Heart left ventricle (tissue), 16 donors: ENCODE data around the gene ABCC11. TPM values are rescaled to one million over a fixed set of nuclear protein-coding genes. Genes with fewer than 3 reads are reported as not detected.

Source experiments
- ATAC-seq, 4 donors: fragments of 200-7000 bp; cut with Tn5 transposase; one replicate each; pipeline ENCODE4 v1.9.1; 2020 to 2022; ENCODE audit warnings: moderate library complexity in 4 of 4, mild to moderate bottlenecking in 3 of 4, moderate number of reproducible peaks in 1 of 4
- DNase-seq, 5 donors: peaks; one replicate each; pipeline ENCODE4 v3.0.0-alpha.2; 2020
- H3K27ac ChIP-seq, 12 donors: fragments of 200-600 bp; sonication (generic) in 4 of 12; one replicate each; pipeline versions ENCODE4 v1.5.0 to v1.8.0; 2016 to 2022; ENCODE audit warnings: mild to moderate bottlenecking in 2 of 12
- H3K27me3 ChIP-seq, 9 donors: fragments of 200-600 bp; sonication (generic) in 2 of 9; one replicate each; pipeline versions ENCODE4 v1.5.1 to v1.8.0; 2016 to 2022; ENCODE audit warnings: mild to moderate bottlenecking in 3 of 9
- H3K36me3 ChIP-seq, 9 donors: fragments of 200-600 bp; sonication (generic) in 2 of 9; one replicate each; pipeline versions ENCODE4 v1.5.0 to v1.8.0; 2018 to 2022; ENCODE audit warnings: mild to moderate bottlenecking in 2 of 9
- H3K4me1 ChIP-seq, 12 donors: fragments of 200-600 bp; sonication (generic) in 4 of 12; one replicate each; pipeline versions ENCODE4 v1.5.0 to v1.8.0; 2016 to 2022; ENCODE audit warnings: mild to moderate bottlenecking in 3 of 12
- H3K4me3 ChIP-seq, 12 donors: fragments of 200-600 bp; sonication (generic) in 4 of 12; one replicate each; pipeline versions ENCODE4 v1.5.0 to v1.8.0; 2017 to 2022; ENCODE audit warnings: mild to moderate bottlenecking in 9 of 12, moderate library complexity in 4 of 12
- H3K9me3 ChIP-seq, 12 donors: fragments of 200-600 bp; sonication (generic) in 4 of 12; one replicate each; pipeline versions ENCODE4 v1.5.0 to v1.8.0; 2016 to 2022; ENCODE audit warnings: mild to moderate bottlenecking in 1 of 12
- POLR2A ChIP-seq, 2 donors: fragments of 450-650 bp; IDR thresholded peaks; one replicate each; pipeline ENCODE4 v1.6.1; 2017; ENCODE audit warnings: antibody characterized with exemption in 2 of 2, mild to moderate bottlenecking in 2 of 2, moderate library complexity in 2 of 2
- WGBS, 4 donors: extraction: QIAGEN DNeasy Blood & Tissue Kit in 2 of 4; methylation state at CpG; one replicate each; pipeline versions ENCODE4 v1.1.5 to v1.1.7; 2013 to 2018; 5-methylcytosine and 5-hydroxymethylcytosine counted together
- intact Hi-C, 10 donors: fragments of 100-400 bp; cut with DNase I; formaldehyde crosslinking; loops; one replicate each; pipeline versions ENCODE4 v1.11.1 to v1.14.2; 2022
- polyA plus RNA-seq, 2 donors: library from polyadenylated mRNA; stranded (reverse); fragments of 200-250 nt; gene quantifications; one replicate each; pipeline ENCODE4 v1.2.3, GENCODE V29; 2013
- total RNA-seq, 9 donors: library from RNA; depleted of rRNA in 2 of 9; stranded (reverse); fragments of >200 nt in 2 of 9; fragmentation: NEBNext Ultra II Directional in 3 of 9; extraction: Animal tissue kit (Norgen Biotek cat#: 25700) in 3 of 9; gene quantifications; one replicate each; pipeline versions ENCODE4 v1.1.0 to v1.2.4, GENCODE V29; 2016 to 2023
- TF ChIP-seq, protein P1 (sequence below), 12 donors: fragments of 200-600 bp; sonication (generic) in 4 of 12; IDR thresholded peaks; one replicate each; pipeline versions ENCODE4 v1.5.0 to v1.8.0; 2018 to 2022; ENCODE audit warnings: antibody characterized with exemption in 12 of 12, mild to moderate bottlenecking in 5 of 12
- donor health status: ischemic (EF 13 %, LVEDD 7.1; RV severe dilation, severe dysfunction).
- donor health status: healthy with polysubstance abuse.
- donor health status: DM: no; HTN: yes; CAD: no.
- donor health status: DM: no; HTN: no; CAD: no.
- donor health status: ischemic (EF 25% LVEDD 6.9; RV normal size, moderate dysfunction).
- donor health status: ischemic (EF 25% LVEDD 5.7; RV mildly dilated, moderate dysfunction).
- donor health status: healthy.
- donor health status: DM: yes; HTN: yes; CAD: no.
- donor health status: ischemic (EF 35%, LVEDD 5.7; RV mildly dilated, moderate dysfunction).
- donor health status: nonischemic (EF 11% LVEDD 7.7; RV severe dilation, severe dysfunction).
- donor health status: DM: yes; HTN: yes; CAD: no.
- donor health status: PGD.
- donor health status: ischemic (EF 29% LVEDD 5.4; RV normal size, mild dysfunction).
- donor health status: nonischemic (EF 23%, LVEDD 6.1; RV moderate dilation, normal function).

Gene ABCC11
- total and polyA plus RNA-seq, 11 donors: 0.03 to 0.48 (median 0.20) TPM; not detected in 6

DNA sequence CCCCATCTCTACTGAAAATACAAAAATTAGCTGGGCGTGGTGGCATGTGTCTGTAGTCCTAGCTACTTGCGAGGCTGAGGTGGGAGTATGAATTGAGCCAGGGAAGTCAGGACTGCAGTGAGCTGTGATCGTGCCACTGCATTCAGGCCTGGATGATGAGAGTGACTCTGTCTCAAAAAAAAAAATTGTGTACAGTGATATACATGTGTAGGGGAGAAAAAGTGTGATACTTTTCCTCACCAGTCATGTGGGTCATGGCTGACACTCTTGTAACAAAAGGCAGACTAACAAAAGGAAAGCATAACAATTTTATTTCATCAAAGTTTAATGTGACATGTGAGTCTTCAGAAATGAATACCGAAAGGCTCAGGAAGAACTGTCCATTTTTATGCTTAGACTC lies 89.5 kb downstream of the ABCC11 start:
- intact Hi-C loops: loop anchor here in 9 of 10 donors (2.0 to 10.0 kb wide), 10 partner anchors 105 to 1210 kb away; partner anchors contain the start of gene NETO2 (in 7 of the 9)
- DNase-seq (no peak), ATAC-seq (no peak)
- no peaks in the 10 kb centered on the region for H3K36me3 ChIP-seq
- no peak overlapping the region for H3K4me3 ChIP-seq
- H3K4me1 ChIP-seq: peaks cover 0 to 17% (median 6%) of the 10 kb centered on the region in 12 donors
- TF ChIP-seq, protein P1, sequence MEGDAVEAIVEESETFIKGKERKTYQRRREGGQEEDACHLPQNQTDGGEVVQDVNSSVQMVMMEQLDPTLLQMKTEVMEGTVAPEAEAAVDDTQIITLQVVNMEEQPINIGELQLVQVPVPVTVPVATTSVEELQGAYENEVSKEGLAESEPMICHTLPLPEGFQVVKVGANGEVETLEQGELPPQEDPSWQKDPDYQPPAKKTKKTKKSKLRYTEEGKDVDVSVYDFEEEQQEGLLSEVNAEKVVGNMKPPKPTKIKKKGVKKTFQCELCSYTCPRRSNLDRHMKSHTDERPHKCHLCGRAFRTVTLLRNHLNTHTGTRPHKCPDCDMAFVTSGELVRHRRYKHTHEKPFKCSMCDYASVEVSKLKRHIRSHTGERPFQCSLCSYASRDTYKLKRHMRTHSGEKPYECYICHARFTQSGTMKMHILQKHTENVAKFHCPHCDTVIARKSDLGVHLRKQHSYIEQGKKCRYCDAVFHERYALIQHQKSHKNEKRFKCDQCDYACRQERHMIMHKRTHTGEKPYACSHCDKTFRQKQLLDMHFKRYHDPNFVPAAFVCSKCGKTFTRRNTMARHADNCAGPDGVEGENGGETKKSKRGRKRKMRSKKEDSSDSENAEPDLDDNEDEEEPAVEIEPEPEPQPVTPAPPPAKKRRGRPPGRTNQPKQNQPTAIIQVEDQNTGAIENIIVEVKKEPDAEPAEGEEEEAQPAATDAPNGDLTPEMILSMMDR (IDR thresholded peaks at IDR 0.05): no peak
- TF ChIP-seq POLR2A (IDR thresholded peaks at IDR 0.05): no peak
- H3K27me3 ChIP-seq: peaks cover 0 to 3% (median 0%) of the 10 kb centered on the region in 9 donors
- WGBS, 4 donors: 81 to 86% (median 83%) methylated on average over 4 of the region's 4 CpGs
- no peaks in the 10 kb centered on the region for H3K9me3 ChIP-seq
- H3K27ac ChIP-seq: peak overlapping the region in 6 of 12 donors; percentile 0 to 64 (median 46)

DNA sequence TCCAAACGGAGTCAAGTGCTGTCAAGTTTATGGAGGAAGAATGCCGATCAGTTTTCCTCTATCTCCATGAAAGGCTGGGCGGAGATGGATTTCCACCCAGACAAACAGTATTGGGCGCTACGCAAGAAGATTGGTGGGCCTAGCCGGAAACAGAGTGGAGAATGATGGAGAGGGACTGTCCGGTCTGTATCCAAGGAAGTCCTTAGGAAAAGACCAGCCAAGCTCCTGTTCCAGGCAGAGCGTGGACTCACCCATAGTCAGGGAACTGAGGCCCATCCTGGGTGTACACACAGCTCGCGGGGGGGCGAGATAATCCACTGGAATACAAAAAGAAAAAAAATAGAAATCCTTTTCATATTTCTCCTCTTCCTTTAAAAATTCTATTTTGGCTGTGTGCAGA lies 90.0 kb downstream of the ABCC11 start:
- ATAC-seq (peak in 3 of 4 donors; percentile 13 to 58 (median 46)), DNase-seq (no peak)
- peaks cover 0 to 17% (median 6%) of the 10 kb centered on the region in 12 donors for H3K4me1 ChIP-seq
- H3K4me3 ChIP-seq: no peak overlapping the region
- peak overlapping the region in 6 of 12 donors; percentile 0 to 64 (median 46) for H3K27ac ChIP-seq
- H3K27me3 ChIP-seq: peaks cover 0 to 3% (median 0%) of the 10 kb centered on the region in 9 donors
- 64 to 73% (median 67%) methylated on average over 11 of the region's 11 CpGs for WGBS, 4 donors
- TF ChIP-seq, protein P1 (IDR thresholded peaks at IDR 0.05): no peak
- TF ChIP-seq POLR2A (IDR thresholded peaks at IDR 0.05): no peak
- H3K9me3 ChIP-seq: no peaks in the 10 kb centered on the region
- H3K36me3 ChIP-seq: no peaks in the 10 kb centered on the region
- intact Hi-C loops: loop anchor here in 9 of 10 donors (2.0 to 10.0 kb wide), 10 partner anchors 105 to 1210 kb away; partner anchors contain the start of gene NETO2 (in 5 of the 9)

DNA sequence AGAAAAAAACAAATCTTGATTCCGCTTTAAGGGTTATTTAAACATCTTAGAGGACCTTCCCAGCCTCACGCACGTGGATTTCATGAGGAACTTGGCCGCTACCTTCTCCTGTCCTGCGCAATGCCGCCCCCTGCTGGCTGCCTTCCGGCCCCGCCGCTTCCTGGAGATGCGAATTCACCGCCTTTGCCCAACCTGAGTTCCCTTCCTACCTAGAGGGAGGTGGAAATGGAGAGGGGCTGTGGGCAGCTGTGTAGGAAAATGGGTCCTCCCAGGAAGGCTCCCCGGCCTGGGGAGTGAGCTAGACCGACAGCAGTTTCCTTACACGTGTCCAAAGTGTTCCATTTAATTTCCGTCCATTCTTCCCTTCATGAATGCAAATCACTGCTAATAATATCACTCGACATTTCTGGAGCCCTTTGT lies 90.5 kb downstream of the ABCC11 start:
- ATAC-seq (peak; percentile 79 to 94 (median 84)), DNase-seq (peak; percentile 84 to 90 (median 86))
- intact Hi-C loops: loop anchor here in 9 of 10 donors (1.0 to 10.0 kb wide), 11 partner anchors 104 to 1209 kb away; partner anchors contain the start of gene NETO2 (in 5 of the 9)
- Histone ChIP-seq H3K36me3 (no peaks in the 10 kb centered on the region), H3K9me3 (no peaks in the 10 kb centered on the region), H3K27ac (peak overlapping the region in 6 of 12 donors; percentile 45 to 64 (median 49)), H3K4me3 (peak overlapping the region in 4 of 12 donors; percentile 10 to 30 (median 24)), H3K27me3 (peaks cover 0 to 3% (median 0%) of the 10 kb centered on the region in 9 donors), H3K4me1 (peaks cover 0 to 17% (median 6%) of the 10 kb centered on the region in 12 donors)
- WGBS, 4 donors: 7 to 10% (median 8%) methylated on average over 16 of the region's 16 CpGs
- TF ChIP-seq, protein P1 (IDR thresholded peaks at IDR 0.05): peak; percentile 94 to 99 (median 96)
- TF ChIP-seq POLR2A (IDR thresholded peaks at IDR 0.05): no peak

DNA sequence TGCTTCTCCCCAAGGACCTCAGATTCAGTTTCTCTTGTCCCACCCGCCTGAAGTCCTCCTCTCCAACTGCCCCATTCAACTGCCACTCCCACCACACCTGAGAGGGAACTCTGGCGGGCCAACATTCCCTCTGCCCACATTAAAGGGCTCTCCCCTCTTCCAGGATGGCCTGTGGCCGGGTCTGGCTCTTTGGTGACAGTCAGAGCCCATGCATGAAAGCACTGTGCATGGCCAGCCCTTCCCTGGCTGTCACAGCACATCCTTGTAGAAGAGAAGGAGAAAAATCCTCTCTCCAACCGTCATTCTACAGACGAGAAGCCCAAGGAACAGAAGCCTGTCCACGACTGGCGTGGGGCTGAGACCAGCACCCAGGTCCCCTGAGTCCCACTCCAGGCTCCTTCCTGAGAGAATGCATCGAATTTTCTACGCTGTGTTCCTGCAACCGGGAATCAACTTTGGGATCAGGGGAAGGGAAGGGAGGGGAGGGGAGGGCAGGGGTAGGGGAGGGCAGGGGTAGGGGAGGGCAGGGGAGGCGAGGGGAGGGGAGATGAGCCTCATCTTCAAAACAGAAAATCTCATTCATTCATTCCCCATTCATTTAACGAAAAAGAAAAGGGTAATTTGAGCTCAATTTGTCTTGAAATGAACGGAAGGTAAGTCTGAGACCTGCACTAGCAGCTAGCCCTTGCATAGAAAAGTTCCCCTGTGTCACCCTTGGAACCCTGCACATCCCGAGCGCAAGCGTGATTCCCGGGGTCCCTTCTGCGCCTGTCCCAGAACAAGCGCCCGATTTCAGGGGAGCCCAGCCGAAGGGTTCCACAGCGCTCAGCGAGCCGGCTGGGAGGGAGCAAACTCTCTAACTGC lies 91.2 kb downstream of the ABCC11 start, which contains the start of gene ABCC12:
ABCC12 (minus strand) TSS at position 68 of the 864 bp plus-strand sequence. CDS start 9,569 bp downstream, outside the sequence.
- DNase-seq (no peak), ATAC-seq (peak in 1 of 4 donors; percentile 22)
- intact Hi-C loops: loop anchor here in 9 of 10 donors (1.0 to 10.0 kb wide), 11 partner anchors 104 to 1209 kb away; partner anchors contain the start of gene NETO2 (in 5 of the 9)
- WGBS, 4 donors: 40 to 48% (median 43%) methylated on average over 24 of the region's 24 CpGs
- H3K4me1 ChIP-seq: peaks cover 0 to 17% (median 6%) of the 10 kb centered on the region in 12 donors
- TF ChIP-seq, protein P1 (IDR thresholded peaks at IDR 0.05): no peak
- no peak for TF ChIP-seq POLR2A (IDR thresholded peaks at IDR 0.05)
- peaks cover 0 to 3% (median 0%) of the 10 kb centered on the region in 9 donors for H3K27me3 ChIP-seq
- H3K36me3 ChIP-seq: no peaks in the 10 kb centered on the region
- no peaks in the 10 kb centered on the region for H3K9me3 ChIP-seq
- peak within 1 kb of the TSS in 6 of 12 donors; percentile 45 to 64 (median 49) for H3K27ac ChIP-seq
- H3K4me3 ChIP-seq: peak within 1 kb of the TSS in 4 of 12 donors; percentile 10 to 30 (median 24)
